Lower leg skin (tissue), 4 donors: Measurements from ENCODE around the gene GSK3A. TPM values are rescaled to one million over a fixed set of nuclear protein-coding genes. Genes with fewer than 3 reads are reported as not detected.

Experiments
- DNase-seq, 2 donors: peaks; one replicate each; pipeline ENCODE4 v3.0.0-alpha.2; 2019; ENCODE audit warnings: low spot score in 2 of 2
- H3K4me3 ChIP-seq: fragments of 200-600 bp; sonication (generic); 2 replicates; pipeline ENCODE4 v1.5.1; 2017; ENCODE audit warnings: mild to moderate bottlenecking, low read depth; ENCODE audit not compliant: poor library complexity, severe bottlenecking
- CTCF ChIP-seq, 3 donors: fragments of 450-650 bp; IDR thresholded peaks; one replicate each; pipeline ENCODE4 v1.5.1; 2016; ENCODE audit warnings: antibody characterized with exemption in 3 of 3, mild to moderate bottlenecking in 3 of 3, moderate library complexity in 2 of 3
- POLR2A ChIP-seq, 2 donors: fragments of 450-650 bp; IDR thresholded peaks; one replicate each; pipeline ENCODE4 v1.6.1; 2016 to 2017; ENCODE audit warnings: antibody characterized with exemption in 2 of 2, mild to moderate bottlenecking in 1 of 2, moderate library complexity in 1 of 2
- WGBS, 2 donors: methylation state at CpG; one replicate each; pipeline ENCODE4 v1.1.5; 2018; 5-methylcytosine and 5-hydroxymethylcytosine counted together
- intact Hi-C: fragments of 100-400 bp; cut with DNase I; formaldehyde crosslinking; loops from one replicate; pipeline ENCODE4 v1.15.0; 2023; ENCODE audit warnings: low total_unique reads
- total RNA-seq, 4 donors: library from RNA; depleted of rRNA; stranded (reverse); fragments of >200 nt; gene quantifications; one replicate each; pipeline ENCODE4 v1.1.0, GENCODE V29; 2016

The GSK3A gene
- total RNA-seq, 4 donors from 2014 or later = 31.4 to 42.0 (median 34.1) TPM

GRCh38 chr19:42275103-42275502, 32.7 kb upstream of the GSK3A start:
- TF ChIP-seq CTCF (IDR thresholded peaks at IDR 0.05) = no peak
- no peak for TF ChIP-seq POLR2A (IDR thresholded peaks at IDR 0.05)
- WGBS, 2 donors = 53 to 66% methylated on average over 7 of the region's 7 CpGs
- no peak overlapping the region for H3K4me3 ChIP-seq
- DNase-seq = no peak
- intact Hi-C loops = no loop called here

GRCh38 chr19:42274065-42274682, 31.8 kb upstream of the GSK3A start:
- intact Hi-C loops = no loop called here
- peak in 1 of 2 donors; percentile 14 for DNase-seq
- 92 to 94% methylated on average over 22 of the region's 22 CpGs for WGBS, 2 donors
- H3K4me3 ChIP-seq = no peak overlapping the region
- TF ChIP-seq POLR2A (IDR thresholded peaks at IDR 0.05) = no peak
- TF ChIP-seq CTCF (IDR thresholded peaks at IDR 0.05) = no peak

- TF ChIP-seq POLR2A (IDR thresholded peaks at IDR 0.05) (no peak), CTCF (IDR thresholded peaks at IDR 0.05) (no peak)
- peak in 1 of 2 donors; percentile 14 for DNase-seq
- no peak overlapping the region for H3K4me3 ChIP-seq
- WGBS, 2 donors = 93 to 94% methylated on average over 37 to 43 of the region's 43 CpGs
- intact Hi-C loops = no loop called here
These were observed 31.1 kb upstream of the GSK3A start for GRCh38 chr19:42273407-42274064.

GRCh38 chr19:42272989-42273406, 30.6 kb upstream of the GSK3A start:
- no peak overlapping the region for H3K4me3 ChIP-seq
- TF ChIP-seq POLR2A (IDR thresholded peaks at IDR 0.05) (no peak), CTCF (IDR thresholded peaks at IDR 0.05) (no peak)
- 97% methylated on average over 23 of the region's 23 CpGs for WGBS, 2 donors
- no peak for DNase-seq
- intact Hi-C loops = no loop called here

- WGBS, 2 donors = 85% methylated on average over 3 of the region's 9 CpGs; no CpG with 5 or more reads in 1 of the 2 donors
- DNase-seq = no peak
- TF ChIP-seq CTCF (IDR thresholded peaks at IDR 0.05) (no peak), POLR2A (IDR thresholded peaks at IDR 0.05) (no peak)
- intact Hi-C loops = no loop called here
- no peak overlapping the region for H3K4me3 ChIP-seq
These were observed 30.1 kb upstream of the GSK3A start for GRCh38 chr19:42272535-42272897.
